ENCODE measurements around the gene RAMACL. TPM values are rescaled to one million over a fixed set of nuclear protein-coding genes. Genes with fewer than 3 reads are reported as not detected.

The RAMACL gene
- total RNA-seq, 1 experiment from 2014 or later, result not detected

- Histone ChIP-seq H3K4me3 (ENCODE audit: insufficient read depth, low read depth, low read length) (no peak overlapping the region), H3K27me3 (ENCODE audit: control insufficient read depth, insufficient read depth, low read length) (no peaks in the 10 kb centered on the region), H3K36me3 (replicated peaks; ENCODE audit: control insufficient read depth, insufficient read depth, low read length) (no peaks in the 10 kb centered on the region)
- DNase-seq, result no peak
Observed at GRCh38 chr6:166580076-166581050, 6.1 kb downstream of the RAMACL start.

- no peak for DNase-seq
- Histone ChIP-seq H3K27me3 (ENCODE audit: control insufficient read depth, insufficient read depth, low read length) (no peaks in the 10 kb centered on the region), H3K4me3 (ENCODE audit: insufficient read depth, low read depth, low read length) (no peak overlapping the region), H3K36me3 (replicated peaks; ENCODE audit: control insufficient read depth, insufficient read depth, low read length) (no peaks in the 10 kb centered on the region)
Observed at GRCh38 chr6:166579237-166579850, 7.1 kb downstream of the RAMACL start.

GRCh38 chr6:166578536-166579236, 7.8 kb downstream of the RAMACL start:
- no peaks in the 10 kb centered on the region for H3K36me3 ChIP-seq (replicated peaks; ENCODE audit: control insufficient read depth, insufficient read depth, low read length)
- DNase-seq, result no peak
- no peak overlapping the region for H3K4me3 ChIP-seq (ENCODE audit: insufficient read depth, low read depth, low read length)
- H3K27me3 ChIP-seq (ENCODE audit: control insufficient read depth, insufficient read depth, low read length), result no peaks in the 10 kb centered on the region

GRCh38 chr6:166575205-166575604, 11.3 kb downstream of the RAMACL start:
- Histone ChIP-seq H3K4me3 (ENCODE audit: insufficient read depth, low read depth, low read length) (no peak overlapping the region), H3K36me3 (replicated peaks; ENCODE audit: control insufficient read depth, insufficient read depth, low read length) (no peaks in the 10 kb centered on the region), H3K27me3 (ENCODE audit: control insufficient read depth, insufficient read depth, low read length) (no peaks in the 10 kb centered on the region)
- no peak for DNase-seq

- no peak for DNase-seq
- Histone ChIP-seq H3K36me3 (replicated peaks; ENCODE audit: control insufficient read depth, insufficient read depth, low read length) (no peaks in the 10 kb centered on the region), H3K4me3 (ENCODE audit: insufficient read depth, low read depth, low read length) (no peak overlapping the region), H3K27me3 (ENCODE audit: control insufficient read depth, insufficient read depth, low read length) (no peaks in the 10 kb centered on the region)
Observed at GRCh38 chr6:166573511-166574216, 12.8 kb downstream of the RAMACL start.

- DNase-seq, result peak; percentile 80
- Histone ChIP-seq H3K36me3 (replicated peaks; ENCODE audit: control insufficient read depth, insufficient read depth, low read length) (no peaks in the 10 kb centered on the region), H3K27me3 (ENCODE audit: control insufficient read depth, insufficient read depth, low read length) (no peaks in the 10 kb centered on the region), H3K4me3 (ENCODE audit: insufficient read depth, low read depth, low read length) (no peak overlapping the region)
Observed at GRCh38 chr6:166572370-166573261, 13.9 kb downstream of the RAMACL start.

GRCh38 chr6:166570929-166571713, 15.4 kb downstream of the RAMACL start:
- Histone ChIP-seq H3K36me3 (replicated peaks; ENCODE audit: control insufficient read depth, insufficient read depth, low read length) (no peaks in the 10 kb centered on the region), H3K27me3 (ENCODE audit: control insufficient read depth, insufficient read depth, low read length) (no peaks in the 10 kb centered on the region), H3K4me3 (ENCODE audit: insufficient read depth, low read depth, low read length) (no peak overlapping the region)
- peak; percentile 64 for DNase-seq

- DNase-seq, result peak; percentile 28
- no peak overlapping the region for H3K4me3 ChIP-seq (ENCODE audit: insufficient read depth, low read depth, low read length)
- H3K27me3 ChIP-seq (ENCODE audit: control insufficient read depth, insufficient read depth, low read length), result no peaks in the 10 kb centered on the region
- no peaks in the 10 kb centered on the region for H3K36me3 ChIP-seq (replicated peaks; ENCODE audit: control insufficient read depth, insufficient read depth, low read length)
Observed at GRCh38 chr6:166569206-166569605, 17.3 kb downstream of the RAMACL start.

GRCh38 chr6:166567813-166568212, 18.7 kb downstream of the RAMACL start:
- DNase-seq, result no peak
- no peak overlapping the region for H3K4me3 ChIP-seq (ENCODE audit: insufficient read depth, low read depth, low read length)
- H3K27me3 ChIP-seq (ENCODE audit: control insufficient read depth, insufficient read depth, low read length), result no peaks in the 10 kb centered on the region
- no peaks in the 10 kb centered on the region for H3K36me3 ChIP-seq (replicated peaks; ENCODE audit: control insufficient read depth, insufficient read depth, low read length)

GRCh38 chr6:166567107-166567506, 19.4 kb downstream of the RAMACL start:
- no peaks in the 10 kb centered on the region for H3K27me3 ChIP-seq (ENCODE audit: control insufficient read depth, insufficient read depth, low read length)
- no peak for DNase-seq

GRCh38 chr6:166566026-166567011, 20.2 kb downstream of the RAMACL start:
- no peaks in the 10 kb centered on the region for H3K36me3 ChIP-seq (replicated peaks; ENCODE audit: control insufficient read depth, insufficient read depth, low read length)
- H3K27me3 ChIP-seq (ENCODE audit: control insufficient read depth, insufficient read depth, low read length), result no peaks in the 10 kb centered on the region
- DNase-seq, result no peak
- no peak overlapping the region for H3K4me3 ChIP-seq (ENCODE audit: insufficient read depth, low read depth, low read length)

More at GRCh38 chr6:166567107-166567506, 19.4 kb downstream of the RAMACL start:
- Histone ChIP-seq H3K4me3 (ENCODE audit: insufficient read depth, low read depth, low read length) (no peak overlapping the region), H3K36me3 (replicated peaks; ENCODE audit: control insufficient read depth, insufficient read depth, low read length) (no peaks in the 10 kb centered on the region)
